Thyroid gland (tissue), 4 donors: Measurements from ENCODE around the gene EDIL3. TPM values are rescaled to one million over a fixed set of nuclear protein-coding genes. Genes with fewer than 3 reads are reported as not detected.

ENCODE experiments used
- DNase-seq, 2 donors: peaks; one replicate each; pipeline ENCODE4 v3.0.0-alpha.2; 2019
- H3K27ac ChIP-seq, 3 donors: fragments of 200-600 bp; sonication (generic); 1 replicate in 2 of 3; 2 replicates in 1 of 3; pipeline ENCODE4 v1.5.1; 2016 to 2019; ENCODE audit warnings: mild to moderate bottlenecking in 1 of 3, moderate library complexity in 1 of 3
- H3K27me3 ChIP-seq: fragments of 200-600 bp; sonication (generic); one replicate; pipeline ENCODE4 v1.5.1; 2019
- H3K36me3 ChIP-seq, 2 donors: fragments of 200-600 bp; sonication (generic); one replicate each; pipeline ENCODE4 v1.5.1; 2016 to 2019
- H3K4me1 ChIP-seq, 2 donors: fragments of 200-600 bp; sonication (generic); one replicate each; pipeline ENCODE4 v1.5.1; 2017 to 2019
- H3K4me3 ChIP-seq, 3 donors: fragments of 200-600 bp; sonication (generic); replicated peaks in 1 of 3; 1 replicate in 2 of 3; 2 replicates in 1 of 3; pipeline ENCODE4 v1.5.1; 2016; ENCODE audit warnings: mild to moderate bottlenecking in 1 of 3
- H3K9me3 ChIP-seq: fragments of 200-600 bp; sonication (generic); one replicate; pipeline ENCODE4 v1.5.1; 2017
- POLR2A ChIP-seq, 2 donors: fragments of 450-650 bp; IDR thresholded peaks; one replicate each; pipeline ENCODE4 v1.6.1; 2017; ENCODE audit warnings: antibody characterized with exemption in 2 of 2, mild to moderate bottlenecking in 2 of 2, moderate library complexity in 1 of 2
- WGBS, 2 donors: methylation state at CpG; one replicate each; pipeline ENCODE4 v1.1.5; 2017; 5-methylcytosine and 5-hydroxymethylcytosine counted together
- intact Hi-C: fragments of 100-400 bp; cut with DNase I; formaldehyde crosslinking; loops from one replicate; pipeline ENCODE4 v1.15.1; 2023
- total RNA-seq, 4 donors: library from RNA; depleted of rRNA; stranded (reverse); fragments of >200 nt; gene quantifications; one replicate each; pipeline ENCODE4 v1.2.3, GENCODE V29; 2016
- TF ChIP-seq, protein P1 (sequence below), 6 experiments: fragments of 200-600 bp in 3 of 6; fragments of 450-650 bp in 3 of 6; sonication (generic) in 3 of 6; IDR thresholded peaks; one replicate each; pipeline ENCODE4 v1.5.1; 2016 to 2019; ENCODE audit warnings: antibody characterized with exemption in 6 of 6, mild to moderate bottlenecking in 2 of 6, inconsistent platforms in 1 of 6, moderate library complexity in 1 of 6

EDIL3 gene
- total RNA-seq, 4 donors from 2014 or later = 2.0 to 5.5 (median 3.3) TPM

DNA sequence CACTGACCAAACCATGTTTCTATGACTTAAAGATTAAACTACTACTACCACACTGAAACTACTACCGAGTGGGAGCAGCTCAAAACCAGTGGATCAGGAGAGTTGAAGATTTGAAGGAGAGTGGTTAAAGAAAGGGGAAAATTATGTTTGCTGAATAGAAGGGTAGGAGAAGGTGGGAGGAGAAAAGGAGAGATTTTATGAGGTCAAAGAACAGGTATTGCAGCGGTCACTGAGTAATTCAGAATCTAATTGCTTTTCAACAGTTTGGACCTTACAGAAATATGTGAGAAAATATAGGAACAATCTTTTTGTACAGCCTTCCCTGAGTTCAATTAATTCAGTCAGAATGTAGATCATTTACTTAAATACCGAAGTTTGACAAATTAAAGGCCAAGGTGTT lies 24.6 kb downstream of the EDIL3 start:
- intact Hi-C loops = no loop called here
- no peak overlapping the region for H3K4me3 ChIP-seq
- no peaks in the 10 kb centered on the region for H3K27me3 ChIP-seq
- H3K4me1 ChIP-seq = no peaks in the 10 kb centered on the region
- WGBS, 2 donors = 89 to 93% methylated on average over 3 of the region's 3 CpGs
- H3K9me3 ChIP-seq = no peaks in the 10 kb centered on the region
- TF ChIP-seq POLR2A (IDR thresholded peaks at IDR 0.05) = no peak
- TF ChIP-seq, protein P1, sequence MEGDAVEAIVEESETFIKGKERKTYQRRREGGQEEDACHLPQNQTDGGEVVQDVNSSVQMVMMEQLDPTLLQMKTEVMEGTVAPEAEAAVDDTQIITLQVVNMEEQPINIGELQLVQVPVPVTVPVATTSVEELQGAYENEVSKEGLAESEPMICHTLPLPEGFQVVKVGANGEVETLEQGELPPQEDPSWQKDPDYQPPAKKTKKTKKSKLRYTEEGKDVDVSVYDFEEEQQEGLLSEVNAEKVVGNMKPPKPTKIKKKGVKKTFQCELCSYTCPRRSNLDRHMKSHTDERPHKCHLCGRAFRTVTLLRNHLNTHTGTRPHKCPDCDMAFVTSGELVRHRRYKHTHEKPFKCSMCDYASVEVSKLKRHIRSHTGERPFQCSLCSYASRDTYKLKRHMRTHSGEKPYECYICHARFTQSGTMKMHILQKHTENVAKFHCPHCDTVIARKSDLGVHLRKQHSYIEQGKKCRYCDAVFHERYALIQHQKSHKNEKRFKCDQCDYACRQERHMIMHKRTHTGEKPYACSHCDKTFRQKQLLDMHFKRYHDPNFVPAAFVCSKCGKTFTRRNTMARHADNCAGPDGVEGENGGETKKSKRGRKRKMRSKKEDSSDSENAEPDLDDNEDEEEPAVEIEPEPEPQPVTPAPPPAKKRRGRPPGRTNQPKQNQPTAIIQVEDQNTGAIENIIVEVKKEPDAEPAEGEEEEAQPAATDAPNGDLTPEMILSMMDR (IDR thresholded peaks at IDR 0.05) = no peak
- no peak for DNase-seq
- no peaks in the 10 kb centered on the region for H3K36me3 ChIP-seq
- H3K27ac ChIP-seq = no peak overlapping the region

DNA sequence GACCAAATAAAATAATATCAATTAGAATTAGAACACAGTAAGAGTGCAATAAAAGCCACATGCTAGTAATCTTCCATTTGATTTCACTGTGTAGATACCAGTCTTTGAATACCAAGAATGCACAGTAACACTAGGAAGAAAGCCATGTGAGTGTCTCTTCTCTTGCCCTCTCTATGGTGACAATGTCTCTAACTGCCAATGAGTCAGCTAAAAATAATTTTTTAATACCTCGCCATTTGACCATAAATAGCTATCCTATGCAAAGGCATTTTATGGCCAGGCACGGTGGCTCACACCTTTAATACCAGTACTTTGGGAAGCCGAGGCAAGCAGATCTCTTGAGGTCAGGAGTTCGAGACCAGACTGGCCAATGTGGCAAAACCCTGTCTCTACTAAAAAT lies 30.6 kb downstream of the EDIL3 start:
- Histone ChIP-seq H3K27ac (no peak overlapping the region), H3K4me1 (no peaks in the 10 kb centered on the region), H3K36me3 (no peaks in the 10 kb centered on the region), H3K4me3 (no peak overlapping the region), H3K9me3 (no peaks in the 10 kb centered on the region), H3K27me3 (no peaks in the 10 kb centered on the region)
- DNase-seq = no peak
- WGBS, 2 donors = 71 to 96% methylated on average over 4 of the region's 4 CpGs
- TF ChIP-seq POLR2A (IDR thresholded peaks at IDR 0.05) = no peak
- TF ChIP-seq, protein P1 (IDR thresholded peaks at IDR 0.05) = no peak
- intact Hi-C loops = no loop called here

DNA sequence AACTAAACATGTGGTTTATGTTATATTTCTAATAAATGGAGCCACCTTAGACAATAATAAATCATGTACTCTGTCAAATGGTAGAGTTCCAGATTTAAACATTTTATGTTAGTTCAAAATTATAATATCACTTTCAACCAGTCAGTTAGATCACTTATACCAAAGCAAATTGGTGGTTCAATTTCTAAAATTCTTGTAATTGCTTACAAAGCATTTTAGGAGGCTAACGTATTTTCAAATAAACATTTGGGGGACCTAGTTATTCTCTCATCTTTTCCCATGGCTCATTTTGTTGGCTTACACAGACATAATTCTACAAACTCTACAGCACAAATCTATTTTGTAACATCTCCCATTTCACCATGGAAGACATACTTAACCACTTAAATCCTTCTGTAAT lies 39.9 kb downstream of the EDIL3 start:
- no peak for DNase-seq
- 84 to 86% methylated on average over 1 of the region's 1 CpG for WGBS, 2 donors
- intact Hi-C loops = no loop called here

DNA sequence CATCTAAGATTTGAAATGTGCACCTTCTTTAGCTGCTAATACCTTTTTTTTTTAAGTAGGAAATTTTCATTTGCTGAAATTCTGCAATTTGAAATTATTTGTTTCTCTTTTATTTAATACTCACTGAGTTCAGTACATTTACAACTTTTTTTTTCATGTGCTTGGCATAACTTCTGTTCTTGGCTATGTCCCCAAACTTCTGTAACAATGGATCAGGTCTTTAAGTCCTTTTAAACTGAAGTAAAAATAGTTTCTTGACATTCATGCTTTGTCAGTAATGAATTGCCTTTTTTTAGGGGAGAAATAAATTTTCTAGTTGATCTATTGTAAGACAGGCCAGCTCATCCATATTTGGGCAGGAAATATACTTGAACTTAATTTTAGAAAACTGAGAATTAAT lies 41.5 kb downstream of the EDIL3 start:
- TF ChIP-seq, protein P1 (IDR thresholded peaks at IDR 0.05) = no peak
- no peak for TF ChIP-seq POLR2A (IDR thresholded peaks at IDR 0.05)
- Histone ChIP-seq H3K27ac (no peak overlapping the region), H3K4me1 (no peaks in the 10 kb centered on the region), H3K4me3 (no peak overlapping the region), H3K36me3 (no peaks in the 10 kb centered on the region), H3K27me3 (no peaks in the 10 kb centered on the region), H3K9me3 (no peaks in the 10 kb centered on the region)
- intact Hi-C loops = no loop called here
- no peak for DNase-seq

More for the DNA sequence above, 39.9 kb downstream of the EDIL3 start:
- no peak for TF ChIP-seq POLR2A (IDR thresholded peaks at IDR 0.05)
- TF ChIP-seq, protein P1 (IDR thresholded peaks at IDR 0.05) = no peak
- H3K4me1 ChIP-seq = no peaks in the 10 kb centered on the region
- no peak overlapping the region for H3K4me3 ChIP-seq
- H3K9me3 ChIP-seq = no peaks in the 10 kb centered on the region
- H3K27ac ChIP-seq = no peak overlapping the region
- H3K36me3 ChIP-seq = no peaks in the 10 kb centered on the region
- no peaks in the 10 kb centered on the region for H3K27me3 ChIP-seq

DNA sequence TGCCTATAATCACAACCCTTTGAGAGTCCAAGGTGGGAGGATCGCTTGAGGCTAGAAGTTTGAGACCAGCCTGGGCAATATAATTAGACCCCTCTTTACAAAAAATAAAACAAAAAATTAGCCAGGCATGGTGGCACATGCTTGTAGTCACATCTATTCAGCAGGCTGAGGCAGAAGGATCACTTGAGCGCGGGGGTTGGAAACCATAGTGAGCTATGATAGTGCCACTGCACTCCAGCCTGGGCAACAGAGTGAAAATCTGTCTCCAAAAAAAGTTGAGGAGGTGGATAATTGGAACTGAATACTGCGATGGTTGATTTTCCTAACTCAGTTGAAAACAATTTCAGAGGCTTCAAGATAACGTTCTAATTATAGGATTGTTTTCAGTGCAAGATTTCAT lies 52.6 kb downstream of the EDIL3 start:
- H3K4me1 ChIP-seq = no peaks in the 10 kb centered on the region
- H3K9me3 ChIP-seq = no peaks in the 10 kb centered on the region
- H3K27ac ChIP-seq = no peak overlapping the region
- TF ChIP-seq POLR2A (IDR thresholded peaks at IDR 0.05) = no peak
- TF ChIP-seq, protein P1 (IDR thresholded peaks at IDR 0.05) = no peak
- 74 to 77% methylated on average over 5 of the region's 5 CpGs for WGBS, 2 donors
- no peak for DNase-seq
- H3K36me3 ChIP-seq = no peaks in the 10 kb centered on the region
- H3K27me3 ChIP-seq = no peaks in the 10 kb centered on the region
- intact Hi-C loops = no loop called here
- no peak overlapping the region for H3K4me3 ChIP-seq
